ENCODE results near the gene SERBP1. TPM values are rescaled to one million over a fixed set of nuclear protein-coding genes. Genes with fewer than 3 reads are reported as not detected.
A peak's percentile ranks its signal among the peaks of the same experiment; 100 is the strongest.
"Not testable (repeated sequence)": the region's sequence is repeated elsewhere in the genome, so short reads cannot be mapped to it uniquely, and the experiment has no call there.

Gene SERBP1
- total RNA-seq, 1 donor from 2014 or later, result 330 TPM

DNA sequence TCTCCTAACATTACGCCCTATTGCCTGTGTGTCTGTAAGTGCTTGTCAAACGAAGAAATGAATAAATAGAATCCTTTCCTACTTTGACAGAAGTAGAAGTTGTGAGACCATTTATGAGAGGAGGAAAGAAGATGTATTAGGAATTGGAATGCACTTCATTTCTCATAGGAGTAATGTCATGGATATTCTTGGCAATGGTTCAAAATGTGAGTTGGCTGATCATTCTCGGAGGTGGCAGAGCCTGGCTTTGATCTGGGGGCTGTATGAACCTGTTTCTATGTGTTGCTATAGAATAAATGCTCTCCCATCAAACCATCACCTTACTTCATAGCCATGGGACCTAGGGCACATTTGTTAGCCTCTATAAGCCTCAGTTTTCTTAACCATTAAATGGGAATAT, 10.1 kb upstream of the SERBP1 start:
- no peak for DNase-seq (ENCODE audit: low read depth)

DNA sequence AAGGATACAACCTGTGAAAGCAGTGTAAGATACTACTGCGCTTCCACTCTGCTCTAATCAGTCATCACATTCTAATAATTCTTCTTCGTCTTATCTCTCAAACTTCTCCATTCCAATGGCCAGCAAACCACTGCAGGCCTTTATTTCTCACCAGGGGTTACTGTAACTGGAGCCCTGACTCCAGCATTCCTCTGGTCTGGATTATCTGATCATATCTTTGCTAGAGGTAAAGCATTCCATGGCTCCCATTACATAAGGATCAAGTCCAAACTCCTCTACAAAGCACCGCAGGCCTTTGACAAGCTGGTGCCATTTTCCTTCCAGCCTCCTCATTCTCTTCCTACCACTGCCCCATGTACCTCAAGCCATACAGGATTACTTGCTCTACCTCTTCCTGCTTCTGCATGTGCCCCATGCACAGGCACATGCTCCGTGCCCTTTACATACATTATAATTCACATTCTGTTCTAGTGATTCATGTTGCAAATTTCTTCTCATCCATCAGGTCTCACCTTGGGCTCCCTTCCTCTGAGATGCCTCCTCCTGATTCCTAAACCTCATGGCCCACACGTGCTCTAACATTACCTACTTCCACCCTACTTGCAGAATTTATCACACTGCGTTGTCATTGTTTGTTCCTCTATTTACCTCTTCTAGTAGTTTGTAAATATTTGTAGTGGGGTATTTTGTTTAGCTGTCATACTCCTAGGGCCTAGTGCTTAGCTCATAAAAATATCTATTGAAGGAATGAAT, 9.3 kb upstream of the SERBP1 start:
- no peak for DNase-seq (ENCODE audit: low read depth)

- no peak for DNase-seq (ENCODE audit: low read depth)
Observed at GRCh38 chr1:67437961-67438360, 7.8 kb upstream of the SERBP1 start.

DNA sequence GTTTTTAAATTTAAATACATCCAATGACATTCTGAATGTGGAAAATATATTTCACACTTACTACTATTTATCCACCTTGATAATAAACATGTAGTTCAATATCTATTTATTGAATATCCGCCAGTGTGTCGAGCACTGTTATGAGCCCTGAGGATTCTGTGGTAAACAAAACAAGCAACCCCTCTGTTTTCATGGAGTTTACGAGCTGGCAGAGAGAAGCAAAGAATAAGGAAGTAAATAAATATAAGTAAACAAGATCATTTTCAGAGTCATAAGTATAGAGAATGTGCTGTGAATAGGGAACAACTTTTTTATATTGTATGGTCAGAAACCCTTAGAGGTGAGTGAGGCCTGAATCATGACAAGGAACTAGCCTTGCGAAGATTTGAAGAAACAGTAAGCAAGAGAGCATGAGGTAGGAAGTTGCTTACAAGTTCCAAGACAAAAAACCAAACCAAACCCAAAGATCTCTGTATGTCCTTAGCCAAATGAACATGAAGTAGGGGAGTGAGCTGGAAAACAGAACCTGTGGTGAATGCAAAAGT, 6.4 kb upstream of the SERBP1 start:
- DNase-seq (ENCODE audit: low read depth), result no peak

DNA sequence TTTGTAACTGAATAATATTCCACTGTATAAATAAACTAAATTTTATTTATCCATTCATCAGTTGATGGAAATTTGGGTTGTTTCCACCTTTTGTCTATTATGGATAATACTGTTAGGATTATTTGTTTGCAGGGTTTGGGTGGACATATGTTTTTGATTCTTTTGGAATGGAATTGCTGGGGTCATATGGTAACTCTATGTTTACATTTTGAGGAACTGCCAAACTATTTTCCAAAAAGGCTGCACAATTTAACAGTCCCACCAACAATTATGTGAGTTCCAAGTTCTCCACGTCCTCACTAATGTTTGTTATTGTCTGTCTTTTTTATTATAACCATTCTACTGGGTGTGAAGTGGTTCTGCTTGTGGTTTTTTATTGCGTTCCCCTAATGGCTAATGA, 4.3 kb upstream of the SERBP1 start:
- DNase-seq (ENCODE audit: low read depth), result no peak

- DNase-seq (ENCODE audit: low read depth), result no peak
Observed at GRCh38 chr1:67433837-67434236, 3.6 kb upstream of the SERBP1 start.

GRCh38 chr1:67432745-67433144, 2.5 kb upstream of the SERBP1 start:
- no peak for DNase-seq (ENCODE audit: low read depth)

GRCh38 chr1:67431869-67432578, 1.8 kb upstream of the SERBP1 start:
- DNase-seq (ENCODE audit: low read depth), result no peak

GRCh38 chr1:67431156-67431765, 1.1 kb upstream of the SERBP1 start:
- DNase-seq (ENCODE audit: low read depth), result peak; percentile 69

DNA sequence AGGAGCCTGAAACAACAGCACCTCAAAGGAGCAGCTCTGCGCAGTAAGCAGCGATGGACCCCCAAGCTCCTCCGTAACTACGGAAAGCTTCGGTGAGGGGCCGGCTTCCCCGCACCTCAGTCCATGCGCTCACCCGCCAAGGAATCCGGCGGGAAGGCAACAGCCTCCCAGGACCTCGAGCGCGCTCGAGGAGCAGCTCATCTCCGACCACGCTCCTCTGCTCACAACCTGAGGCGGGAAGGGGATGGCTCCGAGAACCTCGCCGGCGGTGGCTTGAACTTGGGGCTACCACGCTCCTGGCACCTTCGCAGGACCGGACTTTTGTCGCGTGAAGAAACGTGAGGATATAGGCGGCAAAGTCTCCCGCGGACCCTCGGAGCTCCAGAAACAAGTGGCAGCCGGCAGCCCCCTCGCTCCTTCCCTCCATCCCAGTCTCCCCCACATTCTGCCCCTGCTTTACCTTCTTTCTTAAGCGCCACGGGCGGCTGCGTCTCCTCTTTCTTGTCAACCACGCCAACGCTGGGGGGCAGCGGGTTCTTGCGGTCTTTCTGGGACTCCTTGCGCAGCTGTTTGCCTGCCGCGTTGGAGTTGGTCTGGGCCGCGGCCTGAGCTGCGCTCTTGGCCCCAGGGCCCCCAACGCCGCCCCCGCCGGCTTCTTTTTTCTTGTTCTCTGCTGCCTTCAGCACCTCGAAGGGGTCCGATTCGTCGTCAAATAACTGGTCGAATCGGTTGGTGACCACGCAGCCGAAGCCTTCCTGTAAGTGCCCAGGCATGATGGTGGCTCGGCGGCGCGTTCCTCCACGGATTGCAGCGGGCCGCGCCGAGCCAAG, 459 bp downstream of the SERBP1 start:
- DNase-seq (ENCODE audit: low read depth), result no peak

DNA sequence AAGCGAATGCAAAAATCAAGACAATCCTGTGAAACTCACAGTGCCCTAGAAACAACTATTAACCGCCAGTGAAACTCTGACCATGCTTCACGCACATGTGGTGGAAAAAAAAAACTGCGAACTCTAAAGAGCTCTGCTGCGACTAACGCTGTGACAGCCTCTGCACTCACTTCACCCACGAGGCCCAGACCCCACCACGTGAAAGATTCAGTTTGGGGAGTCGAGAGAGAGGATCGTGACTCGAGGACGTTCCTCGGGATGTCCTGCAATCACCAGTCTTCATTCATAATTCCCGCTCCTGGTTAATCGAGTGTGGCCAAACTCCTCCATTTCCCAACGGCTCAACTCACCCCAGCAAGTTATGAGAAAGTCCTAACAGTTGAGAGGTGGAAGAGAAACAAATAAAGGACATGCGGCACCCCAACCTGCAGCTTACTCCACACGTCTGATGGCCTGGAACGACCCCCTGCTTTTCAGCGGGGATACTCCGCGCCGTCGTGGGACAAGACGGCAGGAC, 1.1 kb downstream of the SERBP1 start:
- peak; percentile 33 for DNase-seq (ENCODE audit: low read depth)

DNA sequence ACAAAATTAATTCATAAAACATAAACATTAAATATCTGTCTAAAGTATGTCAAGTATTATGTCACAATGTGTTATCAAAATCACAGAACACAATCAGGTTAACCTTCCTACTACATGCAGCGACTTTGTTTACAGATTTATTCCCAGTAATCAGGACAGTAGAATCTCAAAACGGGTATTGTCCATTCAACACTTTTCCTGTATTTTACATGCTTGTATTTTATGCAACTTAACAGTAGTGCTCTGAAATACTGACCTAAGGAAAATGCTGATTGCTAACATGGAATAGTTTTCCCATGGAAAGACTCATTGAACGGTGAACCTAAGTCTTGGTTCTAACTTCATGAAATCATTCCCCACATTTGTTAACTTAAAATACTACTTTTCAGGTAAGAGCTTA, 2.3 kb downstream of the SERBP1 start:
- no peak for DNase-seq (ENCODE audit: low read depth)

GRCh38 chr1:67427465-67427864, 2.7 kb downstream of the SERBP1 start:
- DNase-seq (ENCODE audit: low read depth), result no peak

- no peak for DNase-seq (ENCODE audit: low read depth)
Observed at GRCh38 chr1:67420835-67421492, 9.2 kb downstream of the SERBP1 start.

DNA sequence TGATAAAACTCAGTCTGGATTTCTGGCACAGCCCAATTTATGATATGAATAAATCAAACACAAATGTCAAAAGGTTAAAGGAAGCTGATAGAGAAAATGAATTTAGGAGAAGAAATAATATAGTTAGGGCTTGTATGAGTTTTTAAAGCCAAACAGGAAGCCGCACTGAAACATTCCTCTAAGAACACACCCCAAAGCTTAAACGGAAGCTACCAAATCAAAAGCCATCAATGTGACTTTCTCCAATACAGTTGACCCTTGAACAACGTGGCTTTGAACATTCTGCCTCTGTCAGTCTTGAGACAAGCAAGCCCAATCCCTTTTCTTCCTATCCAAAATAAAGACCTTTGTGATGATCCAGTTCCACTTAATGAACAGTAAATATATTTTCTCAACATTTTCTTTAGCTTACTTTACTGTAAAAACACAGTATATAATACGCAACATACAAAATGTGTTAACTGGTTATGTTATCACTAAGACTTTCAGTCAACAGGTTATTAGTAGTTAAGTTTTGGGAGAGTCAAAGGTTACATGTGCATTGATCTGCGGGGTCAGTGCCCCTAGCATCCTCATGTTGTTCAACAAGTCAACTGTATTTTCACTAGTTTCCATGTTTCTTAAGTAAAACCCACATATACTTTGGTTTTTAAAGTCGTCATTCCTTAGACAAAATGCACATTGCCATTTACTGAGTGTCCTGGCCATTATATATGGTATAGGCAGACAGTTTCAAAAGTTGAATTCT, 11.2 kb downstream of the SERBP1 start:
- no peak for DNase-seq (ENCODE audit: low read depth)

DNA sequence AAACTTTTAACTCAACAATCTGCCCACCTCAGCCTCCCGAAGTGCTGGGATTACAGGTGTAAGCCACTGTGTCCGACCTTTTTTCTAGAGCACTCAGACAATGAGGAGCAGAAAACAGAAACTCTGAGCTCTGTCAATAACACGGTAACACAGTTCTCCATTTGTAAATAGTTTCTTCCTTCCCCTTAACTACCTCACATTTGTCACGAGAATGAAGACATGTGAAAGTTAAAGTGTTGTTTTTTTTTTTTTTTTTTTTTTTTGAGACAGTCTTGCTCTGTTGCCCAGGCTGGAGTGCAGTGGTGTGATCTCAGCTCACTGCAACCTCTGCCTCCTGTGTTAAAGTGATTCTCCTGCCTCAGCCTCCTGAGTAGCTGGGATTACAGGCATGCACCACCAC, 12.5 kb downstream of the SERBP1 start:
- DNase-seq (ENCODE audit: low read depth), result not testable (repeated sequence)

DNA sequence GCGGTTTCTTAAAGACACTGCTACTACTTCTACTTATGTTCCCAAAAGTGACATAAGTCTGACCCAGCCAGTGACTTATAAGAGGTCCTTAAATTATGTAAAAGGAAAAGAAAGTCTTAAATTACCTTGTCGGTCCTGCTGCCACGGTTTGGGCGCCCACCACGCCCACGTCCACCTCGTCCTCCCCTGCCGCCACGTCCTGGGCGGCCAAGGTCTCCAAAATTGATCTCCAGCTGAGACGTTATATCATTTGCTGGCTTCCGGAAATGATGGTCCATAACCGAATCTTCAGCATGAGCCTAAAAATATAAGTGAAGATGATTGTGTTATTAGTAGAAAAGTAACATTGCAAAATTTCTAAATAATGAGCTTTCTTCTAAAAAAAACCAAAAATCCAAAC, 15.2 kb downstream of the SERBP1 start:
- DNase-seq (ENCODE audit: low read depth), result no peak

- no peak for DNase-seq (ENCODE audit: low read depth)
Observed at GRCh38 chr1:67414574-67414973, 15.6 kb downstream of the SERBP1 start.

DNA sequence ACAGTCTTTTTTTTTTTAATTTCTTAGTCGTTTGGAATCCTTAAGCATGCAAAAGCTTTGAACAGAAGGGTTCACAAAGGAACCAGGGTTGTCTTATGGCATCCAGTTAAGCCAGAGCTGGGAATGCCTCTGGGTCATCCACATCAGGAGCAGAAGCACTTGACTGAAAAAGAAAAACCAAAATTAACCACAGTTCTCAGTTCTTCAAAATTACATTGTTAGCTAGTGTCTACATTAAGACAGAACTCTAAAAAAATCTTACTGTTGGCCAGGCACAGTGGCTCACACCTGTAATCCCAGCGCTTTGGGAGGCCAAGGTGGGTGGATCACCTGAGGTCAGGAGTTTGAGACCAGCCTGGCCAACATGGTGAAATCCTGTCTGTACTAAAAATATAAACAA, 17.1 kb downstream of the SERBP1 start:
- not testable (repeated sequence) for DNase-seq (ENCODE audit: low read depth)

DNA sequence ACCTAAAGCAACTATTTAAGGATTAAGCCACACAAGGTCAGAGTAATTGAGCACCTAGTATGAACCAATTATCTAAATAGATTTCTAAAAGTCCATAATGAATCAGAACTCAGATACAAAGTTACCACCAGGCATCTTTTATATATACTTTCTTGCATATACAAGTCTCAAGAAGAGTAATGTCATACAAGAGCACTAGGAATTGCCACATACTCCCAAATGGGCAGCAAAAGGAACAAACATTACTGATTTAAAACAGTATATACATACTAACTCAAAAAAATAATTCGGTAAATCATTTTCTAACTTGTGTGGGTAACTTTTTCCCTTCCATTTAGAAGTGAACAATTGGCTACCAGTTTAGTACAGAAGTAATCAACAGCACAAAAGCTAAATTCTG, 22.1 kb downstream of the SERBP1 start:
- no peak for DNase-seq (ENCODE audit: low read depth)
